ENCODE results near the gene TLE2. TPM values are rescaled to one million over a fixed set of nuclear protein-coding genes. Genes with fewer than 3 reads are reported as not detected.
"Not testable (repeated sequence)": the region's sequence is repeated elsewhere in the genome, so short reads cannot be mapped to it uniquely, and the experiment has no call there.

The TLE2 gene
- total RNA-seq, 4 donors from 2014 or later = 19.3 to 39.8 (median 31.0) TPM

GRCh38 chr19:3042621-3043267 lies 13.7 kb upstream of the TLE2 start:
- DNase-seq (ENCODE audit: low spot score) (no peak), ATAC-seq (ENCODE audit: low FRiP score) (no peak)
- TF ChIP-seq CTCF (IDR thresholded peaks at IDR 0.05) = no peak

GRCh38 chr19:3041761-3042620 lies 12.9 kb upstream of the TLE2 start:
- TF ChIP-seq CTCF (IDR thresholded peaks at IDR 0.05) = no peak

GRCh38 chr19:3041327-3041726 lies 12.2 kb upstream of the TLE2 start:
- ATAC-seq (ENCODE audit: low FRiP score) (no peak), DNase-seq (ENCODE audit: low spot score) (no peak)

More at GRCh38 chr19:3041761-3042620, 12.9 kb upstream of the TLE2 start:
- DNase-seq (ENCODE audit: low spot score) = no peak
- ATAC-seq (ENCODE audit: low FRiP score) = no peak

GRCh38 chr19:3039641-3040077 lies 10.6 kb upstream of the TLE2 start:
- ATAC-seq (ENCODE audit: low FRiP score) (no peak), DNase-seq (ENCODE audit: low spot score) (no peak)
- TF ChIP-seq CTCF (IDR thresholded peaks at IDR 0.05) = no peak

More at GRCh38 chr19:3041327-3041726, 12.2 kb upstream of the TLE2 start:
- TF ChIP-seq CTCF (IDR thresholded peaks at IDR 0.05) = no peak

- DNase-seq (ENCODE audit: low spot score) (no peak), ATAC-seq (ENCODE audit: low FRiP score) (no peak)
- TF ChIP-seq CTCF (IDR thresholded peaks at IDR 0.05) = no peak
Measured at GRCh38 chr19:3039125-3039524, 10.0 kb upstream of the TLE2 start.

GRCh38 chr19:3038214-3038613 lies 9.1 kb upstream of the TLE2 start:
- TF ChIP-seq CTCF (IDR thresholded peaks at IDR 0.05) = no peak
- DNase-seq (ENCODE audit: low spot score) (no peak), ATAC-seq (ENCODE audit: low FRiP score) (no peak)

- not testable (repeated sequence) for ATAC-seq (ENCODE audit: low FRiP score); DNase-seq (ENCODE audit: low spot score)
Measured at GRCh38 chr19:3036977-3037544, 8.0 kb upstream of the TLE2 start.

Data from omental fat pad (tissue), 4 donors.